CD14-positive monocyte (primary cell): ENCODE data around the gene PRH1. TPM values are rescaled to one million over a fixed set of nuclear protein-coding genes. Genes with fewer than 3 reads are reported as not detected.

ENCODE experiments used
- DNase-seq, 3 donors: peaks; one replicate each; pipeline ENCODE4 v3.0.0-alpha.2; 2011 to 2022
- H2AFZ ChIP-seq: 2 replicates; pipeline ENCODE4 v1.6.0; 2012; ENCODE audit warnings: mild to moderate bottlenecking, low read depth, low read length, inconsistent platforms; ENCODE audit not compliant: insufficient read depth, poor library complexity, severe bottlenecking
- H3K27ac ChIP-seq, 2 donors: 1 replicate in 1 of 2; 2 replicates in 1 of 2; pipeline ENCODE4 v1.5.1; 2012 to 2013; ENCODE audit warnings: low read length in 2 of 2, control low read depth in 1 of 2, inconsistent platforms in 1 of 2, low read depth in 1 of 2, mild to moderate bottlenecking in 1 of 2
- H3K27me3 ChIP-seq, 2 donors: one replicate each; pipeline versions ENCODE4 v1.6.0 to v1.6.1; 2011 to 2013; ENCODE audit warnings: low read length in 2 of 2; ENCODE audit not compliant: control insufficient read depth in 2 of 2, insufficient read depth in 2 of 2
- H3K36me3 ChIP-seq, 2 donors: replicated peaks in 1 of 2; 1 replicate in 1 of 2; 2 replicates in 1 of 2; pipeline versions ENCODE4 v1.5.1 to v1.6.1; 2012 to 2013; ENCODE audit warnings: low read length in 2 of 2, control low read depth in 1 of 2, inconsistent platforms in 1 of 2, mild to moderate bottlenecking in 1 of 2; ENCODE audit not compliant: insufficient read depth in 2 of 2, control insufficient read depth in 1 of 2
- H3K4me1 ChIP-seq, 2 donors: 1 replicate in 1 of 2; 2 replicates in 1 of 2; pipeline versions ENCODE4 v1.5.1 to v1.6.1; 2012 to 2013; ENCODE audit warnings: low read length in 2 of 2, control low read depth in 1 of 2, inconsistent platforms in 1 of 2, mild to moderate bottlenecking in 1 of 2, moderate library complexity in 1 of 2; ENCODE audit not compliant: insufficient read depth in 2 of 2, control insufficient read depth in 1 of 2
- H3K4me2 ChIP-seq: replicated peaks from 2 replicates; pipeline ENCODE3; 2012; ENCODE audit warnings: low read length, moderate library complexity, mild to moderate bottlenecking; ENCODE audit not compliant: poor library complexity, severe bottlenecking; ENCODE audit errors: extremely low read depth
- H3K4me3 ChIP-seq, 3 experiments: fragments of 200-600 bp in 1 of 3; sonication (generic) in 1 of 3; replicated peaks in 1 of 3; 1 replicate in 2 of 3; 2 replicates in 1 of 3; pipeline ENCODE4 v1.5.1; 2011 to 2013; ENCODE audit warnings: low read length in 3 of 3, mild to moderate bottlenecking in 3 of 3, control low read depth in 2 of 3, low read depth in 2 of 3, inconsistent platforms in 1 of 3, moderate library complexity in 1 of 3
- H3K79me2 ChIP-seq: 2 replicates; pipeline ENCODE4 v1.6.0; 2012; ENCODE audit warnings: mild to moderate bottlenecking, control low read depth, inconsistent platforms, low read length, moderate library complexity; ENCODE audit not compliant: insufficient read depth
- H3K9ac ChIP-seq: 2 replicates; pipeline ENCODE4 v1.6.0; 2017; ENCODE audit warnings: low read length, mild to moderate bottlenecking; ENCODE audit not compliant: insufficient read depth, poor library complexity, severe bottlenecking
- H3K9me3 ChIP-seq, 2 donors: replicated peaks in 1 of 2; 1 replicate in 1 of 2; 2 replicates in 1 of 2; pipeline versions ENCODE4 v1.5.1 to v1.6.1; 2012 to 2013; ENCODE audit warnings: low read length in 2 of 2, control low read depth in 1 of 2; ENCODE audit not compliant: control insufficient read depth in 1 of 2, insufficient read depth in 1 of 2
- H4K20me1 ChIP-seq: 2 replicates; pipeline ENCODE4 v1.6.0; 2012; ENCODE audit warnings: mild to moderate bottlenecking, low read length, control low read depth, moderate library complexity; ENCODE audit not compliant: insufficient read depth
- H3K27ac Mint-ChIP-seq, 7 donors: one replicate each; pipeline ENCODE4 v1.8.0; 2020; ENCODE audit warnings: mild to moderate bottlenecking in 7 of 7, mixed read lengths in 7 of 7, moderate library complexity in 6 of 7, inconsistent platforms in 2 of 7
- H3K27me3 Mint-ChIP-seq, 3 donors: one replicate each; pipeline ENCODE4 v1.8.0; 2021 to 2022; ENCODE audit warnings: low read depth in 3 of 3, mild to moderate bottlenecking in 3 of 3, mixed read lengths in 3 of 3, moderate library complexity in 3 of 3, inconsistent platforms in 1 of 3
- H3K36me3 Mint-ChIP-seq, 2 donors: one replicate each; pipeline ENCODE4 v1.8.0; 2020; ENCODE audit warnings: mixed read lengths in 2 of 2, inconsistent platforms in 1 of 2, mild to moderate bottlenecking in 1 of 2
- H3K4me1 Mint-ChIP-seq: one replicate; pipeline ENCODE4 v1.8.0; 2020; ENCODE audit warnings: mild to moderate bottlenecking, mixed read lengths
- H3K4me3 Mint-ChIP-seq, 2 donors: one replicate each; pipeline ENCODE4 v1.8.0; 2020; ENCODE audit warnings: mild to moderate bottlenecking in 2 of 2, mixed read lengths in 2 of 2, moderate library complexity in 1 of 2
- H3K9me3 Mint-ChIP-seq, 7 donors: one replicate each; pipeline ENCODE4 v1.8.0; 2020 to 2022; ENCODE audit warnings: mixed read lengths in 7 of 7, mild to moderate bottlenecking in 6 of 7, moderate library complexity in 6 of 7, inconsistent platforms in 2 of 7
- WGBS: methylation state at CpG from one replicate; pipeline ENCODE4 v1.1.5; 2013; ENCODE audit warnings: missing lambda C conversion rate; ENCODE audit not compliant: insufficient coverage; 5-methylcytosine and 5-hydroxymethylcytosine counted together
- intact Hi-C, 2 donors: fragments of 100-400 bp; cut with micrococcal nuclease; formaldehyde crosslinking; loops; one replicate each; pipeline versions ENCODE4 v1.15.0 to v1.15.1; 2023
- polyA plus RNA-seq, 3 donors: library from polyadenylated mRNA; depleted of rRNA in 1 of 3; unstranded in 2 of 3; stranded (reverse) in 1 of 3; fragments of 300-500 nt in 2 of 3; fragments of >200 nt in 1 of 3; fragmentation: Illumina TruSeq in 2 of 3; gene quantifications; 1 replicate in 2 of 3; 2 replicates in 1 of 3; pipeline ENCODE4 v1.2.3, GENCODE V29; 2012 to 2021
- TF ChIP-seq, protein P1 (sequence below): fragments of 200-600 bp; IDR thresholded peaks from one replicate; pipeline ENCODE4 v1.8.0; 2022; ENCODE audit warnings: antibody characterized with exemption, mild to moderate bottlenecking

PRH1 gene
- polyA plus RNA-seq, 3 donors, result 1.9 to 3.5 (median 2.9) TPM

DNA sequence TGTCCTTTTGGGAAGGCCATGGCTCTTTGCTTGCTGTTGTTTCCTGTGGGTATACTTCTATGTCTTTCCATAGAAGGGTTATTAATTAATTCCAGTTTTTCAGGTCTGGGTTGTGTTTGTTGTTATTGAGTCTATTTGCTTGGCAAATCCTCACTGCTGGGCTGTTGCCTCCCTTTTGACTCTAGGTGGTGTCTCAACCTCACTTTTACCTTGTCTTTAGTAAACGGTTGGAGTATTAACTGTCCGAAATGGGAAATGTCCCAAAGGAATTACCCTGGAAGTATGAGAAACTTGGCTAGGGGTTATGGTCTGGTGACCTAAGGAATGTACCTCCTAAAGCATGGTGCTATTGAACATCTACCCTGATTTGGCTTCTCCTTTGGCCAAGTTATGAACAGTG is 16.7 kb downstream of the PRH1 start:
- Mint-ChIP-seq H3K4me1 (peaks cover 2% of the 10 kb centered on the region), H3K27me3 (peaks cover 0 to 1% (median 0%) of the 10 kb centered on the region in 3 donors), H3K27ac (no peak overlapping the region), H3K4me3 (no peak overlapping the region), H3K36me3 (no peaks in the 10 kb centered on the region), H3K9me3 (peaks cover 0 to 5% (median 3%) of the 10 kb centered on the region in 7 donors)
- H3K4me2 ChIP-seq, result no peak overlapping the region
- no peaks in the 10 kb centered on the region for H3K79me2 ChIP-seq
- no peaks in the 10 kb centered on the region for H4K20me1 ChIP-seq
- H3K9ac ChIP-seq, result no peak overlapping the region
- no peak overlapping the region for H3K4me3 ChIP-seq
- H3K27me3 ChIP-seq, result no peaks in the 10 kb centered on the region
- H3K4me1 ChIP-seq, result no peaks in the 10 kb centered on the region
- TF ChIP-seq, protein P1, sequence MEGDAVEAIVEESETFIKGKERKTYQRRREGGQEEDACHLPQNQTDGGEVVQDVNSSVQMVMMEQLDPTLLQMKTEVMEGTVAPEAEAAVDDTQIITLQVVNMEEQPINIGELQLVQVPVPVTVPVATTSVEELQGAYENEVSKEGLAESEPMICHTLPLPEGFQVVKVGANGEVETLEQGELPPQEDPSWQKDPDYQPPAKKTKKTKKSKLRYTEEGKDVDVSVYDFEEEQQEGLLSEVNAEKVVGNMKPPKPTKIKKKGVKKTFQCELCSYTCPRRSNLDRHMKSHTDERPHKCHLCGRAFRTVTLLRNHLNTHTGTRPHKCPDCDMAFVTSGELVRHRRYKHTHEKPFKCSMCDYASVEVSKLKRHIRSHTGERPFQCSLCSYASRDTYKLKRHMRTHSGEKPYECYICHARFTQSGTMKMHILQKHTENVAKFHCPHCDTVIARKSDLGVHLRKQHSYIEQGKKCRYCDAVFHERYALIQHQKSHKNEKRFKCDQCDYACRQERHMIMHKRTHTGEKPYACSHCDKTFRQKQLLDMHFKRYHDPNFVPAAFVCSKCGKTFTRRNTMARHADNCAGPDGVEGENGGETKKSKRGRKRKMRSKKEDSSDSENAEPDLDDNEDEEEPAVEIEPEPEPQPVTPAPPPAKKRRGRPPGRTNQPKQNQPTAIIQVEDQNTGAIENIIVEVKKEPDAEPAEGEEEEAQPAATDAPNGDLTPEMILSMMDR, result no peak
- intact Hi-C loops, result no loop called here
- no peak overlapping the region for H2AFZ ChIP-seq
- H3K27ac ChIP-seq, result no peak overlapping the region
- no peaks in the 10 kb centered on the region for H3K36me3 ChIP-seq
- H3K9me3 ChIP-seq, result no peaks in the 10 kb centered on the region
- no peak for DNase-seq
- WGBS, result no CpG with 5 or more reads among the region's 2 CpGs

DNA sequence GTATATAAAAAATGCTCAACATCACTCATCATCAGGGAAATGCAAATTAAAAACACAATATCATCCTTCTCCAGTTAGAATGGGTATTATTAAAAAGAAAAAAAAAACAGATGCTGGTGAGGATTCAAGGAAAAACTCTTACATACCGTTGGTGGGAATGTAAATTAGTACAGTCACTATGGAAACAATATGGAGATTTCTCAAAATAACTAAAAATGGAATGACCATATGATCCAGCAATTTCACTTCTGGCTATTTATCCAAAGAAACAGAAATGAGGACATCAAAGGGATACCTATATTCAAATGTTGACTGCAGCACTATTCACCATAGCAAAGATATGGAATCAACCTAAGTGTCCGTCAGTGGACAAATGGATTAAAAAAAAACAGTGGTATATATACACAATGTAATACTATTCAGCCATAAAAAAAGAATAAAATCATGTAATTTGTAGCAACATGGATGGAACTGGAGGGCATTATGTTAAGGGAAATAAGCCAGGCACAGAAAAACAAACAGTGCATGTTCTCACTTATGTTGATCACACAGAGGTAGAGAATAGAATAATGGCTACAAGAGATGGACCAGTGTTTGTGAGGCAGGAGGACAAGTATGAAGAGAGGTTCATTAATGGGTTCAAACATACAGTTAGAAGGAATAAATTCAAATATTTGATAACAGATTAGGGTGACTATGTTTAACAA is 20.4 kb downstream of the PRH1 start:
- H3K4me2 ChIP-seq, result no peak overlapping the region
- H3K9me3 ChIP-seq, result peaks cover 10 to 11% of the 10 kb centered on the region in 2 donors
- H3K79me2 ChIP-seq, result no peaks in the 10 kb centered on the region
- Mint-ChIP-seq H3K4me3 (no peak overlapping the region), H3K27ac (no peak overlapping the region), H3K36me3 (peaks cover under 1 to 2% of the 10 kb centered on the region in 2 donors), H3K9me3 (peaks cover 8 to 19% (median 14%) of the 10 kb centered on the region in 7 donors), H3K27me3 (peaks cover 0 to 2% (median 1%) of the 10 kb centered on the region in 3 donors), H3K4me1 (no peaks in the 10 kb centered on the region)
- no peak overlapping the region for H2AFZ ChIP-seq
- no peak overlapping the region for H3K9ac ChIP-seq
- no peak overlapping the region for H3K27ac ChIP-seq
- H3K4me3 ChIP-seq, result no peak overlapping the region
- no peaks in the 10 kb centered on the region for H3K36me3 ChIP-seq
- H4K20me1 ChIP-seq, result no peaks in the 10 kb centered on the region
- no peaks in the 10 kb centered on the region for H3K4me1 ChIP-seq
- no CpG with 5 or more reads among the region's 2 CpGs for WGBS
- no peak for DNase-seq
- intact Hi-C loops, result no loop called here
- TF ChIP-seq, protein P1, result no peak
- no peaks in the 10 kb centered on the region for H3K27me3 ChIP-seq
